Neural progenitor cell (in vitro differentiated cells): Measurements from ENCODE around the gene ANKDD1B. TPM values are rescaled to one million over a fixed set of nuclear protein-coding genes. Genes with fewer than 3 reads are reported as not detected.

ENCODE experiments used
- DNase-seq: peaks from one replicate; pipeline ENCODE4 v3.0.0-alpha.2; 2016; ENCODE audit warnings: low spot score
- H2AFZ ChIP-seq: fragments of 200-600 bp; sonication (generic); replicated peaks from 2 replicates; pipeline ENCODE4 v1.6.1; 2016; ENCODE audit warnings: antibody characterized with exemption
- H3F3A ChIP-seq: fragments of 200-600 bp; sonication (generic); 2 replicates; pipeline ENCODE4 v1.6.1; 2016; ENCODE audit warnings: antibody characterized with exemption, low read depth
- H3K27ac ChIP-seq: fragments of 200-600 bp; sonication (generic); 2 replicates; pipeline ENCODE4 v1.5.1; 2016; ENCODE audit warnings: mild to moderate bottlenecking
- H3K27me3 ChIP-seq: fragments of 200-600 bp; sonication (generic); 2 replicates; pipeline ENCODE4 v1.6.1; 2016; ENCODE audit warnings: mild to moderate bottlenecking, moderate library complexity
- H3K36me3 ChIP-seq: fragments of 200-600 bp; sonication (generic); 2 replicates; pipeline ENCODE4 v1.5.1; 2016
- H3K4me1 ChIP-seq: fragments of 200-600 bp; sonication (generic); 2 replicates; pipeline ENCODE4 v1.6.1; 2016; ENCODE audit warnings: mixed run types
- H3K4me2 ChIP-seq: fragments of 200-600 bp; sonication (generic); 2 replicates; pipeline ENCODE4 v1.6.1; 2016
- H3K4me3 ChIP-seq: fragments of 200-600 bp; sonication (generic); 2 replicates; pipeline ENCODE4 v1.5.1; 2016
- H3K79me2 ChIP-seq: fragments of 200-600 bp; sonication (generic); 2 replicates; pipeline ENCODE4 v1.6.1; 2016; ENCODE audit warnings: low read depth
- H3K9ac ChIP-seq: fragments of 200-600 bp; sonication (generic); 2 replicates; pipeline ENCODE4 v1.6.1; 2016
- H3K9me3 ChIP-seq: fragments of 200-600 bp; sonication (generic); 2 replicates; pipeline ENCODE4 v1.5.1; 2016; ENCODE audit warnings: low read depth
- H4K20me1 ChIP-seq: fragments of 200-600 bp; sonication (generic); 2 replicates; pipeline ENCODE4 v1.6.1; 2016; ENCODE audit warnings: low read depth
- H3K27ac Mint-ChIP-seq: 3 replicates; pipeline ENCODE4 v1.8.0; 2021; ENCODE audit warnings: mixed read lengths
- H3K27me3 Mint-ChIP-seq: 2 replicates; pipeline ENCODE4 v1.8.0; 2022; ENCODE audit warnings: low read depth, mild to moderate bottlenecking, inconsistent platforms, moderate library complexity, mixed read lengths; ENCODE audit not compliant: insufficient read depth
- H3K36me3 Mint-ChIP-seq: 3 replicates; pipeline ENCODE4 v1.8.0; 2021; ENCODE audit warnings: mixed read lengths
- H3K4me1 Mint-ChIP-seq: 3 replicates; pipeline ENCODE4 v1.8.0; 2021; ENCODE audit warnings: mixed read lengths
- H3K4me3 Mint-ChIP-seq: 3 replicates; pipeline ENCODE4 v1.8.0; 2021; ENCODE audit warnings: mild to moderate bottlenecking, moderate library complexity, mixed read lengths
- H3K9me3 Mint-ChIP-seq: 3 replicates; pipeline ENCODE4 v1.8.0; 2020; ENCODE audit warnings: mixed read lengths
- CTCF ChIP-seq: fragments of 200-600 bp; sonication (generic); IDR thresholded peaks from 2 replicates; pipeline ENCODE4 v1.5.1; 2017; ENCODE audit warnings: antibody characterized with exemption, mild to moderate bottlenecking
- EZH2 ChIP-seq: fragments of 200-600 bp; sonication (generic); IDR thresholded peaks from 2 replicates; pipeline ENCODE4 v1.6.1; 2017; ENCODE audit warnings: antibody characterized with exemption, mild to moderate bottlenecking, moderate library complexity
- EZH2phosphoT487 ChIP-seq: fragments of 200-600 bp; sonication (generic); IDR thresholded peaks from 2 replicates; pipeline ENCODE4 v1.6.1; 2017; ENCODE audit warnings: antibody characterized with exemption
- total RNA-seq: library from RNA; depleted of rRNA; stranded (reverse); fragments of >200 nt; gene quantifications from 2 replicates; pipeline ENCODE4 v1.2.3, GENCODE V29; 2015; ENCODE audit warnings: low replicate concordance

The ANKDD1B gene
- total RNA-seq, 1 donor from 2014 or later: 0.60 TPM

GRCh38 chr5:75710637-75711036 lies 99.4 kb downstream of the ANKDD1B start:
- peaks cover 13% of the 10 kb centered on the region for H3K36me3 Mint-ChIP-seq
- no peaks in the 10 kb centered on the region for H3K9me3 ChIP-seq

GRCh38 chr5:75711151-75711550 lies 99.9 kb downstream of the ANKDD1B start:
- Mint-ChIP-seq H3K9me3 (no peaks in the 10 kb centered on the region), H3K27ac (no peak overlapping the region), H3K36me3 (peaks cover 13% of the 10 kb centered on the region), H3K4me3 (no peak overlapping the region), H3K4me1 (peaks cover 13% of the 10 kb centered on the region), H3K27me3 (peaks cover 4% of the 10 kb centered on the region)
- no peaks in the 10 kb centered on the region for H3K9me3 ChIP-seq
- H3K36me3 ChIP-seq: peaks cover 6% of the 10 kb centered on the region
- H4K20me1 ChIP-seq: no peaks in the 10 kb centered on the region
- no peaks in the 10 kb centered on the region for H3F3A ChIP-seq
- TF ChIP-seq EZH2 (no peak), EZH2phosphoT487 (no peak), CTCF (no peak)
- no peak overlapping the region for H3K4me3 ChIP-seq
- no peak overlapping the region for H3K27ac ChIP-seq
- H3K9ac ChIP-seq: no peak overlapping the region
- H3K27me3 ChIP-seq: no peaks in the 10 kb centered on the region
- H3K4me2 ChIP-seq: no peak overlapping the region
- peaks cover 25% of the 10 kb centered on the region for H3K79me2 ChIP-seq
- no peak for DNase-seq
- H3K4me1 ChIP-seq: peaks cover 6% of the 10 kb centered on the region
- H2AFZ ChIP-seq: no peak overlapping the region

More at GRCh38 chr5:75710637-75711036, 99.4 kb downstream of the ANKDD1B start:
- Histone ChIP-seq H3K4me2 (no peak overlapping the region), H3K27me3 (no peaks in the 10 kb centered on the region), H3K4me3 (no peak overlapping the region), H3K4me1 (peaks cover 1% of the 10 kb centered on the region), H2AFZ (no peak overlapping the region), H3K9ac (no peak overlapping the region), H3K36me3 (peaks cover 6% of the 10 kb centered on the region), H3K79me2 (peaks cover 20% of the 10 kb centered on the region), H3K27ac (no peak overlapping the region), H3F3A (no peaks in the 10 kb centered on the region), H4K20me1 (no peaks in the 10 kb centered on the region)
- H3K9me3 Mint-ChIP-seq: no peaks in the 10 kb centered on the region
- H3K4me3 Mint-ChIP-seq: no peak overlapping the region
- no peak for DNase-seq
- TF ChIP-seq CTCF (no peak), EZH2 (no peak), EZH2phosphoT487 (no peak)
- H3K27ac Mint-ChIP-seq: no peak overlapping the region
- H3K27me3 Mint-ChIP-seq: peaks cover 3% of the 10 kb centered on the region
- peaks cover 9% of the 10 kb centered on the region for H3K4me1 Mint-ChIP-seq

GRCh38 chr5:75712091-75712490 lies 100.8 kb downstream of the ANKDD1B start:
- H3K36me3 Mint-ChIP-seq: peaks cover 13% of the 10 kb centered on the region
- no peaks in the 10 kb centered on the region for H3K9me3 Mint-ChIP-seq
- no peak overlapping the region for H3K27ac ChIP-seq
- H3K4me1 ChIP-seq: peaks cover 10% of the 10 kb centered on the region
- H3K4me1 Mint-ChIP-seq: peaks cover 13% of the 10 kb centered on the region
- no peaks in the 10 kb centered on the region for H3K27me3 ChIP-seq
- DNase-seq: no peak
- no peaks in the 10 kb centered on the region for H4K20me1 ChIP-seq
- H3K4me3 ChIP-seq: no peak overlapping the region
- no peak overlapping the region for H3K27ac Mint-ChIP-seq
- H3K4me3 Mint-ChIP-seq: no peak overlapping the region
- H3K36me3 ChIP-seq: peaks cover 6% of the 10 kb centered on the region
- no peak overlapping the region for H2AFZ ChIP-seq
- H3K9ac ChIP-seq: no peak overlapping the region
- H3K4me2 ChIP-seq: no peak overlapping the region
- H3K9me3 ChIP-seq: no peaks in the 10 kb centered on the region
- peaks cover 9% of the 10 kb centered on the region for H3F3A ChIP-seq
- TF ChIP-seq EZH2 (no peak), EZH2phosphoT487 (no peak), CTCF (no peak)
- H3K27me3 Mint-ChIP-seq: peaks cover 6% of the 10 kb centered on the region
- H3K79me2 ChIP-seq: peaks cover 32% of the 10 kb centered on the region
